PFSK-1 (cell line): ENCODE data around the gene RPS6KA4.

ENCODE experiments used
- FOXP2 ChIP-seq: optimal IDR thresholded peaks from 2 replicates; pipeline ENCODE3; 2011; ENCODE audit warnings: borderline replicate concordance, control low read depth, inconsistent platforms; ENCODE audit not compliant: insufficient read depth; ENCODE audit errors: extremely low read length, extremely low read depth
- POLR2AphosphoS5 ChIP-seq: IDR thresholded peaks from 2 replicates; pipeline ENCODE4 v1.6.1; 2012; ENCODE audit warnings: low read depth, mild to moderate bottlenecking, control low read depth, low read length, moderate library complexity
- SIN3A ChIP-seq: IDR thresholded peaks from 2 replicates; pipeline ENCODE4 v1.6.1; 2012; ENCODE audit warnings: mild to moderate bottlenecking, low read length, moderate library complexity, borderline replicate concordance; ENCODE audit not compliant: insufficient read depth
- TAF1 ChIP-seq: IDR thresholded peaks from 2 replicates; pipeline ENCODE4 v1.6.1; 2012; ENCODE audit warnings: low read length, control low read depth, borderline replicate concordance; ENCODE audit not compliant: insufficient read depth
- TF ChIP-seq, protein P1 (sequence below), 2 experiments: IDR thresholded peaks; 2 replicates each; pipeline versions ENCODE4 v1.6.1 to v1.8.0; 2011 to 2012; ENCODE audit warnings: low read depth in 2 of 2, low read length in 2 of 2, control low read depth in 1 of 2, inconsistent platforms in 1 of 2, mild to moderate bottlenecking in 1 of 2, moderate library complexity in 1 of 2; ENCODE audit not compliant: insufficient read depth in 1 of 2

RPS6KA4 gene

GRCh38 chr11:64372021-64372420 is 13.1 kb downstream of the RPS6KA4 start:
- no peak for TF ChIP-seq POLR2AphosphoS5
- TF ChIP-seq, protein P1, sequence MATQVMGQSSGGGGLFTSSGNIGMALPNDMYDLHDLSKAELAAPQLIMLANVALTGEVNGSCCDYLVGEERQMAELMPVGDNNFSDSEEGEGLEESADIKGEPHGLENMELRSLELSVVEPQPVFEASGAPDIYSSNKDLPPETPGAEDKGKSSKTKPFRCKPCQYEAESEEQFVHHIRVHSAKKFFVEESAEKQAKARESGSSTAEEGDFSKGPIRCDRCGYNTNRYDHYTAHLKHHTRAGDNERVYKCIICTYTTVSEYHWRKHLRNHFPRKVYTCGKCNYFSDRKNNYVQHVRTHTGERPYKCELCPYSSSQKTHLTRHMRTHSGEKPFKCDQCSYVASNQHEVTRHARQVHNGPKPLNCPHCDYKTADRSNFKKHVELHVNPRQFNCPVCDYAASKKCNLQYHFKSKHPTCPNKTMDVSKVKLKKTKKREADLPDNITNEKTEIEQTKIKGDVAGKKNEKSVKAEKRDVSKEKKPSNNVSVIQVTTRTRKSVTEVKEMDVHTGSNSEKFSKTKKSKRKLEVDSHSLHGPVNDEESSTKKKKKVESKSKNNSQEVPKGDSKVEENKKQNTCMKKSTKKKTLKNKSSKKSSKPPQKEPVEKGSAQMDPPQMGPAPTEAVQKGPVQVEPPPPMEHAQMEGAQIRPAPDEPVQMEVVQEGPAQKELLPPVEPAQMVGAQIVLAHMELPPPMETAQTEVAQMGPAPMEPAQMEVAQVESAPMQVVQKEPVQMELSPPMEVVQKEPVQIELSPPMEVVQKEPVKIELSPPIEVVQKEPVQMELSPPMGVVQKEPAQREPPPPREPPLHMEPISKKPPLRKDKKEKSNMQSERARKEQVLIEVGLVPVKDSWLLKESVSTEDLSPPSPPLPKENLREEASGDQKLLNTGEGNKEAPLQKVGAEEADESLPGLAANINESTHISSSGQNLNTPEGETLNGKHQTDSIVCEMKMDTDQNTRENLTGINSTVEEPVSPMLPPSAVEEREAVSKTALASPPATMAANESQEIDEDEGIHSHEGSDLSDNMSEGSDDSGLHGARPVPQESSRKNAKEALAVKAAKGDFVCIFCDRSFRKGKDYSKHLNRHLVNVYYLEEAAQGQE (IDR thresholded peaks at IDR 0.05; ENCODE audit: insufficient read depth in 1 of 2, low read depth in 2 of 2, low read length in 2 of 2) = no peak

- no peak for TF ChIP-seq POLR2AphosphoS5
- no peak for TF ChIP-seq FOXP2
- TF ChIP-seq, protein P1 (IDR thresholded peaks at IDR 0.05; ENCODE audit: insufficient read depth in 1 of 2, low read depth in 2 of 2, low read length in 2 of 2) = no peak
- TF ChIP-seq TAF1 = no peak
- no peak for TF ChIP-seq SIN3A
These were observed 14.0 kb downstream of the RPS6KA4 start for GRCh38 chr11:64372802-64373597.

DNA sequence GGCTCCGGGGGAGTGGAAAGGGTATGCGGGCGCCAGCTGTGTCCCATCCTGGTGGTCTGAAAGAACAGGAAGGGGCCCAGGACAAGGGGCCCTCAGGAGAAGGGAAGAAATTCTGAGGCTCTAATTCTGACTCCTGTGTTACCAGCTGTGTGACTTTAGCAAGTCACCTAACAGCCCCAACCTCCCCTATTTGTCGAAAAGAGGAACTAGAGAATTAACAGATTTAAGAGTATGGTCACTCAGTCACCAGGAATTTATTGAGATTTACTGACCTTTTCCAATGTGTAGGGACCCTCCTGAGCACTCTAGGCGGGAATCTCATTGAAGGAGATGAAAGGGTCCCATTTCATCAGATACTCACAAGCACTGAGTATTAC is 14.6 kb downstream of the RPS6KA4 start:
- TF ChIP-seq TAF1 = no peak
- TF ChIP-seq, protein P1 (IDR thresholded peaks at IDR 0.05; ENCODE audit: insufficient read depth in 1 of 2, low read depth in 2 of 2, low read length in 2 of 2) = no peak
- no peak for TF ChIP-seq SIN3A
- TF ChIP-seq FOXP2 = no peak
- TF ChIP-seq POLR2AphosphoS5 = no peak

- TF ChIP-seq FOXP2 = no peak
- no peak for TF ChIP-seq POLR2AphosphoS5
- no peak for TF ChIP-seq TAF1
- TF ChIP-seq, protein P1 (IDR thresholded peaks at IDR 0.05; ENCODE audit: insufficient read depth in 1 of 2, low read depth in 2 of 2, low read length in 2 of 2) = no peak
- TF ChIP-seq SIN3A = no peak
These were observed 17.1 kb downstream of the RPS6KA4 start for GRCh38 chr11:64376071-64376470.
